Neural progenitor cell (in vitro differentiated cells): ENCODE measurements around the gene SLC16A6. TPM values are rescaled to one million over a fixed set of nuclear protein-coding genes. Genes with fewer than 3 reads are reported as not detected.

Experiments
- DNase-seq: peaks from one replicate; pipeline ENCODE4 v3.0.0-alpha.2; 2016; ENCODE audit warnings: low spot score
- H2AFZ ChIP-seq: fragments of 200-600 bp; sonication (generic); replicated peaks from 2 replicates; pipeline ENCODE4 v1.6.1; 2016; ENCODE audit warnings: antibody characterized with exemption
- H3F3A ChIP-seq: fragments of 200-600 bp; sonication (generic); 2 replicates; pipeline ENCODE4 v1.6.1; 2016; ENCODE audit warnings: antibody characterized with exemption, low read depth
- H3K27ac ChIP-seq: fragments of 200-600 bp; sonication (generic); 2 replicates; pipeline ENCODE4 v1.5.1; 2016; ENCODE audit warnings: mild to moderate bottlenecking
- H3K27me3 ChIP-seq: fragments of 200-600 bp; sonication (generic); 2 replicates; pipeline ENCODE4 v1.6.1; 2016; ENCODE audit warnings: mild to moderate bottlenecking, moderate library complexity
- H3K36me3 ChIP-seq: fragments of 200-600 bp; sonication (generic); 2 replicates; pipeline ENCODE4 v1.5.1; 2016
- H3K4me1 ChIP-seq: fragments of 200-600 bp; sonication (generic); 2 replicates; pipeline ENCODE4 v1.6.1; 2016; ENCODE audit warnings: mixed run types
- H3K4me2 ChIP-seq: fragments of 200-600 bp; sonication (generic); 2 replicates; pipeline ENCODE4 v1.6.1; 2016
- H3K4me3 ChIP-seq: fragments of 200-600 bp; sonication (generic); 2 replicates; pipeline ENCODE4 v1.5.1; 2016
- H3K79me2 ChIP-seq: fragments of 200-600 bp; sonication (generic); 2 replicates; pipeline ENCODE4 v1.6.1; 2016; ENCODE audit warnings: low read depth
- H3K9ac ChIP-seq: fragments of 200-600 bp; sonication (generic); 2 replicates; pipeline ENCODE4 v1.6.1; 2016
- H3K9me3 ChIP-seq: fragments of 200-600 bp; sonication (generic); 2 replicates; pipeline ENCODE4 v1.5.1; 2016; ENCODE audit warnings: low read depth
- H4K20me1 ChIP-seq: fragments of 200-600 bp; sonication (generic); 2 replicates; pipeline ENCODE4 v1.6.1; 2016; ENCODE audit warnings: low read depth
- H3K27ac Mint-ChIP-seq: 3 replicates; pipeline ENCODE4 v1.8.0; 2021; ENCODE audit warnings: mixed read lengths
- H3K27me3 Mint-ChIP-seq: 2 replicates; pipeline ENCODE4 v1.8.0; 2022; ENCODE audit warnings: low read depth, mild to moderate bottlenecking, inconsistent platforms, moderate library complexity, mixed read lengths; ENCODE audit not compliant: insufficient read depth
- H3K36me3 Mint-ChIP-seq: 3 replicates; pipeline ENCODE4 v1.8.0; 2021; ENCODE audit warnings: mixed read lengths
- H3K4me1 Mint-ChIP-seq: 3 replicates; pipeline ENCODE4 v1.8.0; 2021; ENCODE audit warnings: mixed read lengths
- H3K4me3 Mint-ChIP-seq: 3 replicates; pipeline ENCODE4 v1.8.0; 2021; ENCODE audit warnings: mild to moderate bottlenecking, moderate library complexity, mixed read lengths
- H3K9me3 Mint-ChIP-seq: 3 replicates; pipeline ENCODE4 v1.8.0; 2020; ENCODE audit warnings: mixed read lengths
- EZH2 ChIP-seq: fragments of 200-600 bp; sonication (generic); IDR thresholded peaks from 2 replicates; pipeline ENCODE4 v1.6.1; 2017; ENCODE audit warnings: antibody characterized with exemption, mild to moderate bottlenecking, moderate library complexity
- EZH2phosphoT487 ChIP-seq: fragments of 200-600 bp; sonication (generic); IDR thresholded peaks from 2 replicates; pipeline ENCODE4 v1.6.1; 2017; ENCODE audit warnings: antibody characterized with exemption
- total RNA-seq: library from RNA; depleted of rRNA; stranded (reverse); fragments of >200 nt; gene quantifications from 2 replicates; pipeline ENCODE4 v1.2.3, GENCODE V29; 2015; ENCODE audit warnings: low replicate concordance
- TF ChIP-seq, protein P1 (sequence below): fragments of 200-600 bp; sonication (generic); IDR thresholded peaks from 2 replicates; pipeline ENCODE4 v1.5.1; 2017; ENCODE audit warnings: antibody characterized with exemption, mild to moderate bottlenecking

SLC16A6 gene
- total RNA-seq, 1 donor from 2014 or later = 0.19 TPM

DNA sequence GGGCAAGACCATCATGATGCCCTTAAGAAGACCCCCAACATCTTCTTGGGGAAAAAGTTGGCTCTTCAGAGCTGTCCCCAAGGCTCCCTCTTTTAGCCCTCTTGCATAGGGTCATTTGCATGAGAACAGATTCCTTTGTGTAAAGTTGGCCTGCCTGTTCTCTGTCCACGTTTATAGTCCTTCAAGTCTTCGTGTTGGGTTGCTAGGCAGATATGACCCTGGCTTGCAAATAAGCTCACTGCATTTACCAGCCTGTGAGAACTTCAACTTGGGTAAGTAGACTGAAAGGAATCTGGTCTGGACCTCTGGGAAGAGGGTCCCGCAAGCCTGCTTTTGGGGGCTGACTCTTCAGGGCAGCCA is 3.2 kb upstream of the SLC16A6 start:
- H4K20me1 ChIP-seq = peaks cover 9% of the 10 kb centered on the region
- H2AFZ ChIP-seq = no peak overlapping the region
- TF ChIP-seq EZH2 (no peak), EZH2phosphoT487 (no peak)
- TF ChIP-seq, protein P1, sequence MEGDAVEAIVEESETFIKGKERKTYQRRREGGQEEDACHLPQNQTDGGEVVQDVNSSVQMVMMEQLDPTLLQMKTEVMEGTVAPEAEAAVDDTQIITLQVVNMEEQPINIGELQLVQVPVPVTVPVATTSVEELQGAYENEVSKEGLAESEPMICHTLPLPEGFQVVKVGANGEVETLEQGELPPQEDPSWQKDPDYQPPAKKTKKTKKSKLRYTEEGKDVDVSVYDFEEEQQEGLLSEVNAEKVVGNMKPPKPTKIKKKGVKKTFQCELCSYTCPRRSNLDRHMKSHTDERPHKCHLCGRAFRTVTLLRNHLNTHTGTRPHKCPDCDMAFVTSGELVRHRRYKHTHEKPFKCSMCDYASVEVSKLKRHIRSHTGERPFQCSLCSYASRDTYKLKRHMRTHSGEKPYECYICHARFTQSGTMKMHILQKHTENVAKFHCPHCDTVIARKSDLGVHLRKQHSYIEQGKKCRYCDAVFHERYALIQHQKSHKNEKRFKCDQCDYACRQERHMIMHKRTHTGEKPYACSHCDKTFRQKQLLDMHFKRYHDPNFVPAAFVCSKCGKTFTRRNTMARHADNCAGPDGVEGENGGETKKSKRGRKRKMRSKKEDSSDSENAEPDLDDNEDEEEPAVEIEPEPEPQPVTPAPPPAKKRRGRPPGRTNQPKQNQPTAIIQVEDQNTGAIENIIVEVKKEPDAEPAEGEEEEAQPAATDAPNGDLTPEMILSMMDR = no peak
- H3K27ac Mint-ChIP-seq = no peak overlapping the region
- no peaks in the 10 kb centered on the region for H3K9me3 ChIP-seq
- H3K79me2 ChIP-seq = no peaks in the 10 kb centered on the region
- no peak overlapping the region for H3K4me3 ChIP-seq
- peaks cover 2% of the 10 kb centered on the region for H3K36me3 Mint-ChIP-seq
- peaks cover 26% of the 10 kb centered on the region for H3K4me1 Mint-ChIP-seq
- peak overlapping the region; percentile 97 for H3K4me2 ChIP-seq
- H3K27me3 ChIP-seq = peaks cover 42% of the 10 kb centered on the region
- H3K4me1 ChIP-seq = peaks cover 47% of the 10 kb centered on the region
- H3K9ac ChIP-seq = no peak overlapping the region
- H3F3A ChIP-seq = peaks cover 55% of the 10 kb centered on the region
- H3K9me3 Mint-ChIP-seq = peaks cover 3% of the 10 kb centered on the region
- no peak overlapping the region for H3K27ac ChIP-seq
- peaks cover 21% of the 10 kb centered on the region for H3K27me3 Mint-ChIP-seq
- H3K4me3 Mint-ChIP-seq = peak overlapping the region; percentile 54
- no peaks in the 10 kb centered on the region for H3K36me3 ChIP-seq
- peak; percentile 61 for DNase-seq

DNA sequence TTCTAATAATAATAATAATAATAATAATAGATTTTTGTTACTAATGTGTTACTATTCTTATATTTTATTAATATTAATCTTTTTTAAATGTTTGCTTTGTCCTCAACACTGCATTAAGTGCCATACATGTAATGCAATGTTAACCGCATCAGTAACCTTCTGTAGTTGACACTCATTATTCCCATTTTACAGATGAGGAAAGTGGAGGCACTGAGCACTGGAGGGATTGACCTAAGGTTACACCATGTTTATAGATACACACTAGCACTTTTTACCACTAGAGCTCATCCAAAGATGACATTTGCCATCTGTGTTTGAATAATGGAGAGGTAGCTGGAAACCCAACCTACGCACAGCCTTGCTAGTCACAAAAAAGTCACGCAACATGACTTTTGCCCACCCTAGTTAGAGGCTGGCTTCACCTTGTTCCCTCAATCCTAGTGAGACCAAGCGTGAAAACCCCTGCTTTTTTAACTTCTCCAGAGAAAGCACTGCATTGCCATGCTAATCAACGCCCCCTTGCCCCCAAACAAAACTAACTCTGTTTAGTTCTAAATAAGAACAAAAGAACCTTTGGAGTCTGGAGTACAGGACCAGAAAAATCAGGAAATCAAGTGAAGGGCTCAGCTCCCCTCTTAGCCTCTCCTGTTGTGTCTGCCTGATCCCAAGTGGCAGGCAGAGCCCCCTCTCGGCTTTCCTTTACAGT is 2.7 kb upstream of the SLC16A6 start:
- Mint-ChIP-seq H3K4me1 (peaks cover 26% of the 10 kb centered on the region), H3K27me3 (peaks cover 24% of the 10 kb centered on the region), H3K27ac (no peak overlapping the region), H3K4me3 (peak overlapping the region; percentile 54), H3K9me3 (peaks cover 1% of the 10 kb centered on the region), H3K36me3 (peaks cover under 1% of the 10 kb centered on the region)
- Histone ChIP-seq H4K20me1 (peaks cover 9% of the 10 kb centered on the region), H3K36me3 (no peaks in the 10 kb centered on the region), H3K79me2 (no peaks in the 10 kb centered on the region), H3K9me3 (no peaks in the 10 kb centered on the region), H3F3A (peaks cover 60% of the 10 kb centered on the region), H3K4me1 (peaks cover 47% of the 10 kb centered on the region), H3K9ac (no peak overlapping the region), H3K27ac (no peak overlapping the region), H2AFZ (no peak overlapping the region), H3K4me3 (no peak overlapping the region), H3K4me2 (peak overlapping the region; percentile 97), H3K27me3 (peaks cover 47% of the 10 kb centered on the region)
- TF ChIP-seq, protein P1 = no peak
- no peak for TF ChIP-seq EZH2phosphoT487
- TF ChIP-seq EZH2 = no peak
- DNase-seq = peak; percentile 74

DNA sequence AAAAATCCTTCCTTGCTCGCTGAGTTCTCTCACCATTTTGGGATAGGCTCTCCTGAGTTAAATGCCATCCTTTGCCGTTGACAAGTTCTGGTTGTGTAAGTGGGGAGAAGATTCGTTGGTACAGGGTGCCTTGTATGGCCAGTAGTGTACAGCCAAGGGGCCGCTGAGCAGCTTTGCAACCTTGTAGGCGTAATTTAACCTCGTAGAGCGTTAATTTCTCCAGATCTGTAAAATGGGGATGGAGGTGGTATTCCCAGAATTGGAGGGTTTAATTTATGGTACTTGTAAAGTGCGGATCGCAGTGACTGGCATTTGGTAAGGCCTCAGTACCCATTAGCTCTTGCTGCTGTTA is 1.7 kb upstream of the SLC16A6 start:
- no peak overlapping the region for H2AFZ ChIP-seq
- peaks cover 47% of the 10 kb centered on the region for H3K4me1 ChIP-seq
- no peaks in the 10 kb centered on the region for H3K36me3 ChIP-seq

More for the DNA sequence above, 1.7 kb upstream of the SLC16A6 start:
- H3K36me3 Mint-ChIP-seq = no peaks in the 10 kb centered on the region
- peaks cover 9% of the 10 kb centered on the region for H4K20me1 ChIP-seq
- TF ChIP-seq EZH2 (no peak), EZH2phosphoT487 (no peak)
- TF ChIP-seq, protein P1 = no peak
- H3K27ac ChIP-seq = no peak overlapping the region
- peak overlapping the region; percentile 89 for H3K4me3 ChIP-seq
- no peaks in the 10 kb centered on the region for H3K9me3 Mint-ChIP-seq
- H3K9ac ChIP-seq = no peak overlapping the region
- H3K79me2 ChIP-seq = no peaks in the 10 kb centered on the region
- DNase-seq = no peak
- peaks cover 26% of the 10 kb centered on the region for H3K4me1 Mint-ChIP-seq
- H3K27ac Mint-ChIP-seq = no peak overlapping the region
- H3K4me2 ChIP-seq = peak overlapping the region; percentile 97
- no peaks in the 10 kb centered on the region for H3K9me3 ChIP-seq
- H3K27me3 ChIP-seq = peaks cover 57% of the 10 kb centered on the region
- peaks cover 24% of the 10 kb centered on the region for H3K27me3 Mint-ChIP-seq
- peak overlapping the region; percentile 89 for H3K4me3 Mint-ChIP-seq
- H3F3A ChIP-seq = peaks cover 62% of the 10 kb centered on the region
